Smooth muscle cell (in vitro differentiated cells): ENCODE results near the gene MSX2. TPM values are rescaled to one million over a fixed set of nuclear protein-coding genes. Genes with fewer than 3 reads are reported as not detected.

Source experiments
- DNase-seq: peaks from one replicate; lab custom pipeline; 2025; ENCODE audit not compliant: unreplicated experiment; lab: John Stamatoyannopoulos, UW
- H2AFZ ChIP-seq: fragments of 200-600 bp; sonication (generic); 2 replicates; pipeline ENCODE4 v1.6.0; 2016; ENCODE audit warnings: antibody characterized with exemption, low read depth, mild to moderate bottlenecking
- H3F3A ChIP-seq: fragments of 200-600 bp; sonication (generic); 2 replicates; pipeline ENCODE4 v1.6.0; 2017; ENCODE audit warnings: antibody characterized with exemption, low read depth
- H3K27ac ChIP-seq: fragments of 200-600 bp; sonication (generic); 2 replicates; pipeline ENCODE4 v1.5.1; 2016; ENCODE audit warnings: low read depth, mild to moderate bottlenecking
- H3K27me3 ChIP-seq: fragments of 200-600 bp; sonication (generic); 2 replicates; pipeline ENCODE4 v1.6.1; 2016; ENCODE audit warnings: low read depth, mild to moderate bottlenecking
- H3K36me3 ChIP-seq: fragments of 200-600 bp; sonication (generic); 2 replicates; pipeline ENCODE4 v1.5.1; 2016; ENCODE audit warnings: low read depth
- H3K4me1 ChIP-seq: fragments of 200-600 bp; sonication (generic); 2 replicates; pipeline ENCODE4 v1.5.1; 2016; ENCODE audit warnings: low read depth
- H3K4me2 ChIP-seq: fragments of 200-600 bp; sonication (generic); 2 replicates; pipeline ENCODE4 v1.6.0; 2016; ENCODE audit warnings: mild to moderate bottlenecking
- H3K4me3 ChIP-seq: fragments of 200-600 bp; sonication (generic); 2 replicates; pipeline ENCODE4 v1.5.1; 2016; ENCODE audit warnings: mild to moderate bottlenecking
- H3K79me2 ChIP-seq: fragments of 200-600 bp; sonication (generic); 2 replicates; pipeline ENCODE4 v1.6.0; 2016; ENCODE audit warnings: low read depth, mild to moderate bottlenecking
- H3K9ac ChIP-seq: fragments of 200-600 bp; sonication (generic); 2 replicates; pipeline ENCODE4 v1.6.0; 2016; ENCODE audit warnings: low read depth
- H3K9me3 ChIP-seq: fragments of 200-600 bp; sonication (generic); replicated peaks from 2 replicates; pipeline ENCODE4 v1.5.1; 2016; ENCODE audit warnings: low read depth
- H4K20me1 ChIP-seq: fragments of 200-600 bp; sonication (generic); 2 replicates; pipeline ENCODE4 v1.6.0; 2016; ENCODE audit warnings: low read depth
- CTCF ChIP-seq: fragments of 200-600 bp; sonication (generic); IDR thresholded peaks from 2 replicates; pipeline ENCODE4 v1.5.1; 2017; ENCODE audit warnings: borderline replicate concordance, mild to moderate bottlenecking, antibody characterized with exemption; ENCODE audit not compliant: insufficient read depth, poor library complexity, severe bottlenecking
- WGBS: methylation state at CpG from one replicate; pipeline ENCODE4 v1.1.7; 2016; ENCODE audit warnings: low lambda C conversion rate; 5-methylcytosine and 5-hydroxymethylcytosine counted together
- polyA plus RNA-seq: library from polyadenylated mRNA; unstranded; fragments of >200 nt; fragmentation: Nextera tagmentation; extraction: Ambion mirVana; gene quantifications from 2 replicates; pipeline ENCODE4 v1.2.1, GENCODE V29; 2016
- total RNA-seq: library from RNA; depleted of rRNA; stranded (reverse); fragments of >200 nt; gene quantifications from 2 replicates; pipeline ENCODE4 v1.2.3, GENCODE V29; 2014

Gene MSX2
- total and polyA plus RNA-seq, 2 experiments from 2014 or later: 50.7 to 76.8 TPM

- Histone ChIP-seq H3K27me3 (no peaks in the 10 kb centered on the region), H3K36me3 (no peaks in the 10 kb centered on the region), H3F3A (no peaks in the 10 kb centered on the region), H4K20me1 (no peaks in the 10 kb centered on the region), H3K27ac (no peak overlapping the region), H3K79me2 (no peaks in the 10 kb centered on the region), H3K4me1 (no peaks in the 10 kb centered on the region), H3K9ac (no peak overlapping the region), H3K4me3 (no peak overlapping the region), H3K9me3 (no peaks in the 10 kb centered on the region), H3K4me2 (no peak overlapping the region), H2AFZ (no peak overlapping the region)
- no peak for DNase-seq
- no peak for TF ChIP-seq CTCF
- WGBS: 94% methylated on average over 3 of the region's 3 CpGs
Measured at GRCh38 chr5:174773371-174773770, 49.0 kb downstream of the MSX2 start.

GRCh38 chr5:174775081-174775480 is 50.7 kb downstream of the MSX2 start:
- no peaks in the 10 kb centered on the region for H3F3A ChIP-seq
- 80% methylated on average over 3 of the region's 3 CpGs for WGBS
- DNase-seq: no peak
- no peaks in the 10 kb centered on the region for H3K79me2 ChIP-seq
- no peak for TF ChIP-seq CTCF
- no peak overlapping the region for H2AFZ ChIP-seq
- H3K27me3 ChIP-seq: no peaks in the 10 kb centered on the region
- H3K4me1 ChIP-seq: no peaks in the 10 kb centered on the region
- H3K27ac ChIP-seq: no peak overlapping the region
- no peaks in the 10 kb centered on the region for H3K9me3 ChIP-seq
- no peaks in the 10 kb centered on the region for H4K20me1 ChIP-seq
- no peak overlapping the region for H3K4me3 ChIP-seq
- no peak overlapping the region for H3K9ac ChIP-seq
- H3K4me2 ChIP-seq: no peak overlapping the region
- no peaks in the 10 kb centered on the region for H3K36me3 ChIP-seq

- Histone ChIP-seq H3K4me3 (no peak overlapping the region), H4K20me1 (no peaks in the 10 kb centered on the region), H2AFZ (no peak overlapping the region), H3K9ac (no peak overlapping the region), H3K27me3 (no peaks in the 10 kb centered on the region), H3K4me1 (no peaks in the 10 kb centered on the region), H3K27ac (no peak overlapping the region), H3K79me2 (no peaks in the 10 kb centered on the region), H3F3A (no peaks in the 10 kb centered on the region), H3K36me3 (no peaks in the 10 kb centered on the region), H3K9me3 (no peaks in the 10 kb centered on the region), H3K4me2 (no peak overlapping the region)
- DNase-seq: no peak
- no peak for TF ChIP-seq CTCF
- WGBS: 79% methylated on average over 6 of the region's 6 CpGs
Measured at GRCh38 chr5:174777111-174777510, 52.7 kb downstream of the MSX2 start.

- Histone ChIP-seq H3K27me3 (no peaks in the 10 kb centered on the region), H3K9me3 (no peaks in the 10 kb centered on the region), H3F3A (no peaks in the 10 kb centered on the region), H3K4me3 (no peak overlapping the region), H4K20me1 (no peaks in the 10 kb centered on the region), H2AFZ (no peak overlapping the region), H3K4me1 (no peaks in the 10 kb centered on the region), H3K4me2 (no peak overlapping the region), H3K36me3 (no peaks in the 10 kb centered on the region), H3K27ac (no peak overlapping the region), H3K79me2 (no peaks in the 10 kb centered on the region), H3K9ac (no peak overlapping the region)
- no peak for TF ChIP-seq CTCF
- WGBS: 66% methylated on average over 2 of the region's 2 CpGs
- no peak for DNase-seq
Measured at GRCh38 chr5:174777583-174777982, 53.2 kb downstream of the MSX2 start.
